ENCODE data around the gene FBXL19.

FBXL19 gene

DNA sequence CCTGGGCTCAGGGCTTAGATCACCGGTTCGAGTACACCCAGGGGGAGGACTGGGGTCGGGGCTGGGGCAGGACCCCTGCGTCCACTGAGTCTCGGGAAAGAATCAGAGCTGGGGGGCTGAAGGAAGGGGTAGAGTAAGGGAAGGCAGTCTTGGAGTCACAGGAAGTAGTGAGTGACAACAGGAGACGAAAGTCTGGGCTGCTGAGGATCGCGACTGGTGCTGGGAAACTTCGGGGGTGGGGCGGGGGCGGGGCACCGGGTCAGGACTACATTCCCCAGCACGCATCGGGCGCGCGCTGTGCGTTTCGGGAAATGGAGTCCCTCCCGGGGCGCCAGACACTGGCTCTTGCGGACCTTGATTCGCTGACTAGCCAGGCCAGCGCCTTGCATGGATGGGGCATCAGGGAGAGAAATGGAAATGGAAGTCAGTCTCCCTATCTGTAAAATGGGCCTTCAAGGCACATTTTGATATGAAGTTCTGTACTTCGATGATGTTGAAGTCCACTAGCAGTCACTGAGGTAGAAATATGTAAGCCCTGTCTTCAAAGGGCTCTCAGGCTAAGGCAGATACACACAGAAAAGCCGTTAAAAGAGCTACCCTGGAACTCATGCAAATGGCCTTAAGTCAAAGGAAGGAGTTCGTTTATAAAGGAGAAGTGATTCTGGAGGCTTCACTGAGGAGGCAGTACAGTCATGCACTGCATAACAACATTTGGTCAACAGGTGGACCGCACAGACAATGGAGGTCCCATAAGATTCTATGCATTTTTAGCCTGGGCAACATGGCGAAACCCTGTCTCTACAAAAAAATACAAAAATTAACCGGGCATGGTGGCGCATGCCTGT, 26.3 kb upstream of the FBXL19 start:
- Histone ChIP-seq H3K36me3 (ENCODE audit: low read length) (no peaks in the 10 kb centered on the region), H3K9me2 (replicated peaks; ENCODE audit: insufficient read depth, low read length) (no peaks in the 10 kb centered on the region), H2AFZ (ENCODE audit: low read depth, low read length, severe bottlenecking) (peak overlapping the region; percentile 90), H3K4me3 (ENCODE audit: insufficient read depth, low read length, poor library complexity, severe bottlenecking) (peak overlapping the region; percentile 51), H4K20me1 (ENCODE audit: low read depth, low read length) (no peaks in the 10 kb centered on the region), H3K9me3 (ENCODE audit: insufficient read depth, low read length) (no peaks in the 10 kb centered on the region), H3K9ac (ENCODE audit: low read length) (peak overlapping the region; percentile 25), H3F3A (ENCODE audit: insufficient read depth) (peaks cover 21% of the 10 kb centered on the region), H3K79me2 (ENCODE audit: insufficient read depth, low read length) (no peaks in the 10 kb centered on the region), H3K4me2 (ENCODE audit: low read depth, low read length, poor library complexity, severe bottlenecking) (peak overlapping the region; percentile 61), H3K27ac (ENCODE audit: low read depth, low read length) (peak overlapping the region; percentile 49), H3K27me3 (ENCODE audit: low read length) (no peaks in the 10 kb centered on the region)
- no peak for TF ChIP-seq EZH2phosphoT487 (conservative IDR thresholded peaks at IDR 0.05; ENCODE audit: low read length)
- TF ChIP-seq, protein P1, sequence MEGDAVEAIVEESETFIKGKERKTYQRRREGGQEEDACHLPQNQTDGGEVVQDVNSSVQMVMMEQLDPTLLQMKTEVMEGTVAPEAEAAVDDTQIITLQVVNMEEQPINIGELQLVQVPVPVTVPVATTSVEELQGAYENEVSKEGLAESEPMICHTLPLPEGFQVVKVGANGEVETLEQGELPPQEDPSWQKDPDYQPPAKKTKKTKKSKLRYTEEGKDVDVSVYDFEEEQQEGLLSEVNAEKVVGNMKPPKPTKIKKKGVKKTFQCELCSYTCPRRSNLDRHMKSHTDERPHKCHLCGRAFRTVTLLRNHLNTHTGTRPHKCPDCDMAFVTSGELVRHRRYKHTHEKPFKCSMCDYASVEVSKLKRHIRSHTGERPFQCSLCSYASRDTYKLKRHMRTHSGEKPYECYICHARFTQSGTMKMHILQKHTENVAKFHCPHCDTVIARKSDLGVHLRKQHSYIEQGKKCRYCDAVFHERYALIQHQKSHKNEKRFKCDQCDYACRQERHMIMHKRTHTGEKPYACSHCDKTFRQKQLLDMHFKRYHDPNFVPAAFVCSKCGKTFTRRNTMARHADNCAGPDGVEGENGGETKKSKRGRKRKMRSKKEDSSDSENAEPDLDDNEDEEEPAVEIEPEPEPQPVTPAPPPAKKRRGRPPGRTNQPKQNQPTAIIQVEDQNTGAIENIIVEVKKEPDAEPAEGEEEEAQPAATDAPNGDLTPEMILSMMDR (IDR thresholded peaks at IDR 0.05; ENCODE audit: insufficient read depth, low read length, poor library complexity, severe bottlenecking), result no peak

DNA sequence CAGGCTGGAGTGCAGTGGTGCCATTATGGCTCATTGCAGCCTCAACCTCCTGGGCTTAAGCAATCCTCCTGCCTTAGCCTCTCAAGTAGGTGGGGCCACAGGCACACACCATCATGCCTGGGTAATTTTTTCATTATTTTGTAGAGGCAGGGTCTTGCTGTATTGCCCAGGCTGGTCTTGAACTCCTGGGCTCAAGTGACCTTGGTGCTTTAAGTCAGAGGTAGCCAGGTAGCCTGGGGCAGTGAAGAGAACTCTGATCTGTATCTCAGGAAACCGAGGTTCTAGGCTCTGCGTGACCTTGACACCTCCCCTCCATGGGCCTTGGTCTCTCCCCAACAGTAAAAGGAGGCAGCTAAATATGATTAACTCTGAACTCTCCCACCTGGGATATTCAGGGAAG, 23.6 kb upstream of the FBXL19 start:
- H3F3A ChIP-seq (ENCODE audit: insufficient read depth), result peaks cover 16% of the 10 kb centered on the region
- no peak overlapping the region for H3K27ac ChIP-seq (ENCODE audit: low read depth, low read length)
- no peak overlapping the region for H3K4me2 ChIP-seq (ENCODE audit: low read depth, low read length, poor library complexity, severe bottlenecking)
- no peak overlapping the region for H2AFZ ChIP-seq (ENCODE audit: low read depth, low read length, severe bottlenecking)
- no peak overlapping the region for H3K9ac ChIP-seq (ENCODE audit: low read length)
- no peaks in the 10 kb centered on the region for H4K20me1 ChIP-seq (ENCODE audit: low read depth, low read length)
- H3K9me3 ChIP-seq (ENCODE audit: insufficient read depth, low read length), result no peaks in the 10 kb centered on the region
- H3K79me2 ChIP-seq (ENCODE audit: insufficient read depth, low read length), result no peaks in the 10 kb centered on the region
- no peaks in the 10 kb centered on the region for H3K9me2 ChIP-seq (replicated peaks; ENCODE audit: insufficient read depth, low read length)
- H3K27me3 ChIP-seq (ENCODE audit: low read length), result no peaks in the 10 kb centered on the region
- TF ChIP-seq, protein P1 (IDR thresholded peaks at IDR 0.05; ENCODE audit: insufficient read depth, low read length, poor library complexity, severe bottlenecking), result no peak
- TF ChIP-seq EZH2phosphoT487 (conservative IDR thresholded peaks at IDR 0.05; ENCODE audit: low read length), result no peak
- no peaks in the 10 kb centered on the region for H3K36me3 ChIP-seq (ENCODE audit: low read length)
- H3K4me3 ChIP-seq (ENCODE audit: insufficient read depth, low read length, poor library complexity, severe bottlenecking), result no peak overlapping the region

DNA sequence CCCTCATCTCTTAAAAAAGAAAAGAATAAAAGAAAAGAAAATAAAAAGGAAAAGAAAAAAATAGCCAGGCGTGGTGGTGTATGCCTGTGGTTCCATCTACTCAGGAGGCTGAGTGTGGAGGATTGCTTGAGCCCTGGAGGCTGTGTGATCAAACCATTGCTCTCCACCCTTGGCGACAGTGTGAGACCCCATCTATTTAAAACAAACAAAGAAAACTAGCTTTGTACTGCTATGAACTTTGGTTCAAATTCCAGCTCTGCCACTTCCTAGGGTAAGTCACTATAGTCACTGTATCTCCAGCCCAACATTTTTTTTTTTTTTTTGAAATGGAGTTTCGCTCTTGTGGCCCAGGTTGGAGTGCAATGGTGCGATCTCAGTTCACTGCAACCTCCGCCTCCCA, 22.8 kb upstream of the FBXL19 start:
- Histone ChIP-seq H3K4me2 (ENCODE audit: low read depth, low read length, poor library complexity, severe bottlenecking) (no peak overlapping the region), H3K27me3 (ENCODE audit: low read length) (no peaks in the 10 kb centered on the region), H2AFZ (ENCODE audit: low read depth, low read length, severe bottlenecking) (no peak overlapping the region), H3F3A (ENCODE audit: insufficient read depth) (peaks cover 8% of the 10 kb centered on the region), H3K79me2 (ENCODE audit: insufficient read depth, low read length) (no peaks in the 10 kb centered on the region), H3K9me2 (replicated peaks; ENCODE audit: insufficient read depth, low read length) (no peaks in the 10 kb centered on the region), H3K36me3 (ENCODE audit: low read length) (no peaks in the 10 kb centered on the region), H3K4me3 (ENCODE audit: insufficient read depth, low read length, poor library complexity, severe bottlenecking) (no peak overlapping the region), H3K27ac (ENCODE audit: low read depth, low read length) (no peak overlapping the region), H3K9ac (ENCODE audit: low read length) (no peak overlapping the region), H3K9me3 (ENCODE audit: insufficient read depth, low read length) (no peaks in the 10 kb centered on the region), H4K20me1 (ENCODE audit: low read depth, low read length) (no peaks in the 10 kb centered on the region)
- TF ChIP-seq, protein P1 (IDR thresholded peaks at IDR 0.05; ENCODE audit: insufficient read depth, low read length, poor library complexity, severe bottlenecking), result no peak
- TF ChIP-seq EZH2phosphoT487 (conservative IDR thresholded peaks at IDR 0.05; ENCODE audit: low read length), result no peak

All from SU-DHL-6 (cell line).